GM21717 (cell line): ENCODE measurements around the gene SCARF2.
"Not testable (repeated sequence)": the region's sequence is repeated elsewhere in the genome, so short reads cannot be mapped to it uniquely, and the experiment has no call there.

Experiments used
- ATAC-seq: cut with Tn5 transposase; IDR thresholded peaks from one replicate; pipeline ENCODE4 v1.9.1; 2021; ENCODE audit warnings: mild to moderate bottlenecking, moderate library complexity; ENCODE audit not compliant: unreplicated experiment

Gene SCARF2

DNA sequence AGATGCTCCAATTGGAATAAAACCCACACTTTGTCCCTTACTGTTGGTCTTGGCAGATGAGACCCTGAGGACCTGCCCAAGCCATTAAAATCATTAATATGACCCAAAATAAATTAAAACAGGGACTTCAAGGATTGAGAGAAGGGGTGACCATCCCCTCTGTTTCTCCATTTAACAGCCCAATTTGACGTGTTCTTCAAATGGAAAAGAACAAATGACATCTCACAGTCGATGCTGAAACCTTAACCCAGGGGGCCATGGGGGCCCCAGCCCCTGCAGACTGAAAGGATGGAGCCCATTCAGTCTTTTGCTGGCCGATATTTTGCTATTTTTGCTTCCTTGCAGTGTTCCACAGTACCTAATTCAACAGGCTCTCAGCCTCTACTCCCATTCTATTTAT lies 23.2 kb downstream of the SCARF2 start:
- ATAC-seq, result no peak

DNA sequence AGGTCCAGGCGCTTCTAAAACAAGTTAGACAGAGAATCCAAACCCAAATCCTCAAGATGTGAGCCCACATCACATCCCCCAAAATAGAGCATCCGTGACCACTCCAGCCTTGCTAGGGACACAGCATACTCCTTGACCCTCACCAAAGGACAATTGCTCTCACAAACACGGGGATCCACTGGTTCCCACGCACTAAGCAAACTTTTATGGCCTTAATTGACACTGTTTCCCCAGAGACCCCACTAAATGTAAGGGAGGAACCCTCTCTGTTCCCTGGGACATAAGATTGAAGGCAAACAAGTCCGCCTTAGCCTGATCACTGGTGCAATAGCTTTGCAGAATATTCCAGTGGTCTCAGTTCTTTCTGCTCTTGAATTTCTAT lies 23.6 kb downstream of the SCARF2 start:
- no peak for ATAC-seq

DNA sequence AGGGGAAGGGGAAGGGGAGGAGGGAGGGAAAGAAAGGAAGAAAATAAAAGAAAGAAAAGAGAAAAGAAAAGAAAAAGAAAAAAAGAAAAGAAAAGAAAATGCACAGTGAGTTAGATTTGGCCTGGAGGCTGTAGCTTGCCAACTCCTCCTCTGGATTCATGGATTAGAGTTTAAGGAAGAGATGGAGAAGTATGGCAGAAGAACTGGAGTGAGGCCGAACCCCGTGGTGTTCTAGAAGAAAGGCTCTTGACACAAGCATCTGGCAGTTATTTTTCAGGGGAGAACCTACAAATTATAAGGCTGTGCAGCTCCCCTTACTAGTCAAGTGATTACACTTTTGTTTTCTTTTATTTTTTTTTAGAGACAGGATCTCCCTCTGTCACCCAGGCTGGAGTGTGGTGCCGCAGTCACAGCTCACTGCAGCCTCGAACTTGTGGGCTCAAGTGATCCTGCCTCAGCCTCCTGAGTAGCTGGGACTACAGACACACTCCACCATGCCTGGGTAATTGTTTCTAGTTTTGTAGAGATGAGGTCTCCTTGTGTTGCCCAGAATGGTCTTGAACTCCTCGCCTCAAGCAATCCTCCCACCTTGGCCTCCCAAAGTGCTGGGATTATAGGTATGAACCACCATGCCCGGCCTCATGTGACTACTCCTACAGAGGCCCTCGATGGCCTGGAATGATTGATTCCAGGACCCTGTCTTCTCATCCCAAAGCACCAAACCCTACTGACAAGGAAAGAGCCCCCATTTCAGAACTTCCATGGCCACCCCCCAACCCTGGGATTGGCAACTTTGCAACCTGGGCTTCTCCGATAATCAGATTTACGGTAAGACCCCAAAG lies 24.2 kb downstream of the SCARF2 start:
- ATAC-seq, result no peak

DNA sequence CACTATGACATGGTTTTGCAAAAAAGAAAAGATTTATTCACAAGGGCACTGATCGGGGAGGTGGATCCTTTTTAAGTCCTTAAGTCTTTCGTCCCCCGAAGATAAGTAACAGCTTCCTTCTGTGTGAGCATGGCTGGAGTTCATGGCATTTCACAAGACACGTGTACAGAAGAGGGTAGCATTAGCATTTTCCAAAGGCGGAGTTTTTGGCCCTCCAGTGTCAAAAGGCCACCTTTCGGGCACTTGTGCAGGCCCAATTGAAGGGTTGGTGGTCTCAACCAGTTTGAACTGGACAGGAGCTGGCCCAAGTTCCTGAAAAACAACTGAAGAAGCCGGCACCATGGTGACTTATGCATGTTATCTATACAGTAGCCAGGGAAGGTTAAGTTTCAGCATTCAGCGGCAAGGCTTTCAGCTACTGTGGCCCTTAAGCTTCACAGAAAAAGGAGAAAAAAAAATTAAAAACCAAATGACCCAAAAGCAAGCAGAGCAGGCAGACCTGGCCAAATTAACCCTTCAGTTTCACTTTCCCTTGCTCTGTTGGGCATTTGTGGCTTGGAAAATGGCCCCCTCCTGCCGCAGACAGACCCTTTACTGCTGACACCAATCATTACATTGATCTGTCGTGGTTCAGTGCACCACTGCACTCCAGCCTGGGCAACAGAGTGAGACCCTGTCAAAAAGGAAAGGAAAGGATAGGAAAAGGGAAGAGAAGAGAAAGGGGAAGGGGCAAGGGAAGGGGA lies 25.0 kb downstream of the SCARF2 start:
- no peak for ATAC-seq

DNA sequence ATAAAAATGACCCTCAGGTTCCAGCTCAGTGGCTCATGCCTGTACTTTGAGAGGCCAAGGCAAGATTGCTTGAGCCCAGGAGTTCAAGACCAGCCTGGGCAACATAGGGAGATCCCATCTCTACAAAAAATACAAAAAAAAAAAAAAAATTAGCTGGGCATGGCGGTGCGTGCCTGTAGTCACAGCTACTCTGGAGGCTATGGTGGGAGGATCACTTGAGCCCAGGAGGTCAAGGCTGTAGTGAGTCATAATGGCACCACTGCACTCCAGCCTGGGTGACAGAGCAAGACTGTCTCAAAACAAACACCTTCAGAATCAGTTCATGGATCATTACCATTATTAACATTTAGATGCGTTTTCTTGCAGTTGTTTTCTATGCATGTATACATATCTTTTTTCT lies 28.2 kb downstream of the SCARF2 start:
- not testable (repeated sequence) for ATAC-seq

DNA sequence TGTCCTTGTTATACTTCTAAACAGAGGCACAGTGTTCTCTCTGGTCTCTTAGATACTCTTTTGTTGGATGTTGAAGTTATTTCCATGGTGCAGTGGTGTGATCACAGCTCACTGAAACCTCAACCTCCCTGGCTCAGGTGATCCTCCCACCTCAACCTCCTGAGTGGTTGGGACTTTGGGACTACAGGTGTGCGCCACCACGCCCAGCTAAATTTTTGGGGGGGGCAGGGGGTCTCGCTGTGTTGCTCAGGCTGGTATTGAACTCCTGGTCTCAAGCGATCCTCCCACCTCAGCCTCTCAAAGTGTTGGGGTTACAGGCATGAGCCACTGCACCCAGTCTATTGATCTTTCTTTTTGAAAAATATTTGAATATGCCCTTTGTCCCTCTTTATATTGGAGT lies 28.7 kb downstream of the SCARF2 start:
- no peak for ATAC-seq

DNA sequence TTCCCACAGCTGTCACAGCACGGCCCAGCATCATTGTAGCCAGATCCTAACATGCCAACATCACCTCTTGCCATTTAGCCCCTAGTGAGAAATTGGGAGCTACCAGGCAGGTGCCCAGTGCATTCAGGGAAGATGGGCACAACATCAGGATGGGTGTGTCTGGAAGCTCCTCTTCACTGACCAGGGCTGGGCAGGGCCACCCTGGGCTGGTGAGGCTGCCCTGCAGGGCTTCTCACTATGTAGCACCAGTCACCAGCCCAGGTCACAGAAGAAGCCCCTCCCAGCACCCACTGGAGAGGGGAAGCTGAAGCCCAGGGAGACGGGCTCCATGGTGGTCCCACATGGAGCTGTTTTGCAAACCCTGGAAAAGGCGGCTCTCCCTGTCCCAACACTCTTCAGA lies 29.8 kb downstream of the SCARF2 start:
- no peak for ATAC-seq

DNA sequence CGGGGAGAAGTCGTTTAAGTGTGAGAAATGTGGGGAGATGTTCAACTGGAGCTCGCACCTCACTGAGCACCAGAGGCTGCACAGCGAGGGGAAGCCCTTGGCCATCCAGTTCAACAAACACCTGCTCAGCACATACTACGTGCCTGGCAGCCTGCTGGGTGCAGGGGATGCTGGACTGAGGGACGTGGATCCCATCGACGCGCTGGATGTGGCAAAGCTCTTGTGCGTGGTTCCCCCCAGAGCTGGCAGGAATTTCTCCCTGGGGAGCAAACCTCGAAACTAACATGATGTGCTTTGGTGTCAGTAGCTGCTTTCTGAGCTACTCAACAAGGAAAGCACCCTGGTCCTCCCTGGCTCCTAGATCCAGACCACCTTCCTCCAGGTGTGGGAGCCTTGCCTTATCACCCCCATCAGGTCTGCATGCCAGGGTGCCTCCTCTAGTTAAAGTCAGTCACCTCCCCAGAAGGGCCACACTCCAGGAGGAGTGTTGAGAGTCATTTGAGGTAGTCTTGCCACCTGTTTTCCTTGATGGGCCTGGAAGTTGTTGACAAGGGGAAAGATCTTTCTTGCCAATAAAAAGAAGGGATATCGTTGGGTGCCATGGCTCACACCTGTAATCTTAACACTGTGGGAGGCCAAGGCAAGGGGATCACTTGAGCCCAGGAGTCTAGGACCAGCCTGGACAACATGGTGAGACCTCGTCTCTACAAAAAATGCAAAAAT lies 30.8 kb downstream of the SCARF2 start:
- no peak for ATAC-seq

DNA sequence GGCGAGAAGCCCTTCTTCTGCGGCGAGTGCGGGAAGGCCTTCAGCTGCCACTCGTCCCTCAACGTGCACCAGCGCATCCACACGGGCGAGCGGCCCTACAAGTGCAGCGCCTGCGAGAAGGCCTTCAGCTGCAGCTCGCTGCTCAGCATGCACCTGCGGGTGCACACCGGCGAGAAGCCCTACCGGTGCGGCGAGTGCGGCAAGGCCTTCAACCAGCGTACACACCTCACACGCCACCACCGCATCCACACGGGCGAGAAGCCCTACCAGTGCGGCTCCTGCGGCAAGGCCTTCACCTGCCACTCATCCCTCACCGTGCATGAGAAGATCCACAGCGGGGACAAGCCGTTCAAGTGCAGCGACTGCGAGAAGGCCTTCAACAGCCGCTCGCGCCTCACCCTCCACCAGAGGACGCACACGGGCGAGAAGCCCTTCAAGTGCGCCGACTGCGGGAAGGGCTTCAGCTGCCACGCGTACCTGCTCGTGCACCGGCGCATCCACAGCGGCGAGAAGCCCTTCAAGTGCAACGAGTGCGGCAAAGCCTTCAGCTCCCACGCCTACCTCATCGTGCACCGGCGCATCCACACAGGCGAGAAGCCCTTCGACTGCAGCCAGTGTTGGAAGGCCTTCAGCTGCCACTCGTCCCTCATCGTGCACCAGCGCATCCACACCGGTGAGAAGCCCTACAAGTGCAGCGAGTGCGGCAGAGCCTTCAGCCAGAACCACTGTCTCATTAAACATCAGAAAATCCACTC lies 31.5 kb downstream of the SCARF2 start:
- ATAC-seq, result no peak

DNA sequence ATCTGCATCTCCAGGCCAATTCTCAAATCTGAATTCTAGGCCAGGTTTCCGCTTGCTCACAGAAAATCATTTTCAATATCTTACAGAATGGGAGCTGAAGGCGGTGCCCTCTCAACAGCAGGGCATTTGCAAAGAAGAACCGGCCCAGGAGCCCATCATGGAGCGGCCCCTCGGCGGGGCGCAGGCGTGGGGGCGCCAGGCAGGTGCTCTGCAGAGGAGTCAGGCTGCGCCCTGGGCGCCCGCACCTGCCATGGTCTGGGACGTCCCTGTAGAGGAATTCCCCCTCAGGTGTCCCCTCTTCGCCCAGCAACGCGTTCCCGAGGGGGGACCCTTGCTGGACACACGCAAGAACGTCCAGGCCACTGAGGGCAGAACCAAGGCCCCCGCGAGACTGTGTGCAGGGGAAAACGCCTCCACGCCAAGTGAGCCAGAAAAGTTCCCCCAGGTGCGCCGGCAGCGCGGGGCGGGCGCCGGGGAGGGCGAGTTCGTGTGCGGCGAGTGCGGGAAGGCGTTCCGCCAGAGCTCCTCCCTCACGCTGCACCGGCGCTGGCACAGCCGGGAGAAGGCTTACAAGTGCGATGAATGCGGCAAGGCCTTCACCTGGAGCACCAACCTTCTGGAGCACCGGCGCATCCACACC lies 32.2 kb downstream of the SCARF2 start:
- ATAC-seq, result no peak

DNA sequence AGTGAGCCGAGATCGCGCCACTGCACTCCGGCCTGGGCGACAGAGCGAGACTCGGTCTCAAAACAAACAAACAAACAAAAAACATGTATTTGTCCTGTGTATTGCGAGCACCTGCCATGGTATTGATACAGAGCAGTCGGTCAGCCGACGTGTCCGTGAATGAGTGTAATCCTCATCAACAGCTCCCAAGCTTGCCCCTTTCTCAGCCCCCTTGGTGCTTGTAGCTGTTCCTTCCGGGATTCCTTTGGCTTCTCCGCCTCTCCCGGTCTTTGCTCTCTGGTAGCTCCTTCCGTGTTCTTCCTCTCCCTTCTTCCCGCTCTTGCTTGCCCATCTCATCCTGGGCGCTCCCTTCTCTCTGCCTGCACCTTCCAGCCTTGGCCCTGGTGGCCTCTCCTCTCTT lies 32.7 kb downstream of the SCARF2 start:
- ATAC-seq, result no peak

DNA sequence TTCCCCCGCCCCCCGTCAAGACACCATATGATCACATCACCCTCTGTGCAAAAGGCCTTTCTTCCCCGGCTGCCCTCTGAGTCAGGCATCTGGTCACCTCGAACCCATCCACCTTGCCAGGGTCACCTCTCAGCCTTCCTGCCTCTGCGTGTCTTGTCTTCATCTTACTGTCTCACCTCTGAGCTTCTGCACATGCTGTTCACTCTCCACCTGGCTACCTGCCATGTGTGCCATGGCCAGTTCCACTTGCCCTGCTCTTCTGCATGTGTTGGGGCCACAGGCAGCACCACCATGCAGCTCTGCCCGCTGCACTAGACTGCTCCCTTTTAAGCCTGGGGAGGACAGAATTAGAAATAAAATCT lies 33.9 kb downstream of the SCARF2 start:
- ATAC-seq, result no peak

DNA sequence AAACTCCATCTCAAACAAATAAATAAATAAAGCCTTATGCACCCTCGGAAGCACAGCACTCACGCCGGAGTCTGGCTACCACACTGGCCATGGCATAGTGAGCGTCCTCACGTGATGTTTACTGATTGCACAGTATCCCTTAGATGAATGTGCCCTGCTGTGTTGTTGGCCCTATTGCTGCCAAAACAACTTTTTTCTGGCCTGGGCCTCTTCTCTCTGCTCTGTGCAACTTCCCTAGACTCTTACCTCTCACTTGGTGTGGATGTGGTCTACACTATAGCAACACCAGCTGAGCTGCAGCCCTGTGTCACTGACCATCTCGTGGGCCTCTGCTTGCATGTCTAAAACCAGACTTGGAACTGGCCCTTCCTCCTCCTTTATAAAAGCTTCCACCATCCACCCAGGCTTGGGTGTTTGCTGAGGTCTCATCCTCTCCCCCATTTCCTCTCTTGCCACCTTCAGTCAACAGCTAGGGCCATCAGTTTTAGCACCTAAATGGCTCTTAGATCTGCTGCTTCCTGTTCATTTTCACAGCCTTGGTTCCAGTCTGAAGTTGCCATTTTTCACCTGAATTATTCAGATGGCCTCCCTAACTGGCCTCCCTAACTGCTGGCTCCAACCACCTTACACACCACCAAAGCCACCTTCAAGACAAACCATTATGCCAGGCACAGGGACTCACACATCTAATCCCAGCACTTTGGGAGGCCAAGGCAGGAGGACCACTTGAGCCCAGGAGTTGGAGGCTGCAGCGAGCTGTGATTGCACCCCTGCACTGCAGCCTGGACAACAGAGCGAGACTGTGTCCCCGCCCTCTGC lies 34.5 kb downstream of the SCARF2 start:
- no peak for ATAC-seq

DNA sequence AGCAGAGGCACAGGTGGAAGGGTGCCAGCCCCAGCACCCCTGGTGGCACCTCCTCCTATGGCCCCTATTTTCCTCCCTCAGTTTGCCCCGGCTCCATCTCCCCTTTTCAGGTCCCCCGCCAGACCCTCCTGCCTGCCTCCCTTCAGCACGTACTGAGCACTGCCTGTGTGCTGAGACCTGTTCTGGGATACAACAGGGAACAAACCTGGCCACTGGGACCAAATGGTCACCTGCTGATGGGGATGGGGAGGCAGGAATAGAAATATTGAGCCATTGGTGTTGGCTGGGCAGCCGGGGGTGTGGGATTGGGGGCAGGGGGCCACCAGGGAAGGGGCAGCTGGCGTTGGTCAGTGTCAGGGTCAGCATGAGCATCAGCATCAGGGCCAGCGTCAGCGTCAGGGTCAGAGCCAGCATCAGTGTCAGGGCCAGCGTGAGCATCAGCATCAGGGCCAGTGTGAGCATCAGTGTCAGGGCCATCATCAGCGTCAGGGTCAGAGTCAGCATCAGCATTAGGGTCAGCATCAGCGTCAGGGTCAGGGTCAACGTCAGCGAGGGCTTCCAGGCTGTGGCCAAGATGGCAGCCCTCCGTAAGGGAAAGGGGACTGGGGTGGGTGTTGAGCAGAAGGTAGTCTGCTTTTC lies 36.1 kb downstream of the SCARF2 start:
- ATAC-seq, result no peak

DNA sequence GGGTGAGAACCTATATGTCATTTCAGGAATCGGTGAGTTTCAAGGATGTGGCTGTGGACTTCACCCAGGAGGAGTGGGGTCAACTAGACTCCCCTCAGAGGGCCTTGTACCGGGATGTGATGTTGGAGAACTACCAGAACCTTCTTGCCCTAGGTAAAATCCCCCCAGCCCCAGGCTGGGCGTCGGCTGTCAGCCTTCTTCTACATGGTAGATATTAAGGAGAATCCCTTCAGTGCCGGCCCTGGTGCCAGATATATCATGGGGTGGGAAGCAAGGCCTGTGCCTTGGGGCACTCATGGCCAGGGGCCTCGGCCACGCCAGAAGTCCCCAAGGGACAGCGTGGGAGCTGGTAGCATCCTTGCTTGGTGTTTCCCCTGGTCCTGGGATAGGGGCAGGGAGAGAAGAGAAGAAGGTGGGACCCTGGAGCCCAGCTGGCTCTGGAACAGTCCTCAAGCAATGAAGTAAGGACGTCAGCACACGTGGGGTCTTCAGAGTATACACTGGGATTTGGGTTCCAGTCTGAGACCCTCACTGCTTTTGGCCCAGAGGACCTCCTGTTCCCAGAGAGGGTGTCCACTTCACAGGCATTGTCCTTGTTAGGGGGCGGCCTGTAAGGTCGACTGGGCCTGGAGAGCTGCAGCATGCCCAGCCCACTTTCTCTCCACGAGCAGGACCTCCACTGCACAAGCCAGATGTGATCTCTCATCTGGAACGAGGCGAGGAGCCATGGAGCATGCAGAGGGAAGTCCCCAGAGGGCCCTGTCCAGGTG lies 36.8 kb downstream of the SCARF2 start:
- ATAC-seq, result no peak

DNA sequence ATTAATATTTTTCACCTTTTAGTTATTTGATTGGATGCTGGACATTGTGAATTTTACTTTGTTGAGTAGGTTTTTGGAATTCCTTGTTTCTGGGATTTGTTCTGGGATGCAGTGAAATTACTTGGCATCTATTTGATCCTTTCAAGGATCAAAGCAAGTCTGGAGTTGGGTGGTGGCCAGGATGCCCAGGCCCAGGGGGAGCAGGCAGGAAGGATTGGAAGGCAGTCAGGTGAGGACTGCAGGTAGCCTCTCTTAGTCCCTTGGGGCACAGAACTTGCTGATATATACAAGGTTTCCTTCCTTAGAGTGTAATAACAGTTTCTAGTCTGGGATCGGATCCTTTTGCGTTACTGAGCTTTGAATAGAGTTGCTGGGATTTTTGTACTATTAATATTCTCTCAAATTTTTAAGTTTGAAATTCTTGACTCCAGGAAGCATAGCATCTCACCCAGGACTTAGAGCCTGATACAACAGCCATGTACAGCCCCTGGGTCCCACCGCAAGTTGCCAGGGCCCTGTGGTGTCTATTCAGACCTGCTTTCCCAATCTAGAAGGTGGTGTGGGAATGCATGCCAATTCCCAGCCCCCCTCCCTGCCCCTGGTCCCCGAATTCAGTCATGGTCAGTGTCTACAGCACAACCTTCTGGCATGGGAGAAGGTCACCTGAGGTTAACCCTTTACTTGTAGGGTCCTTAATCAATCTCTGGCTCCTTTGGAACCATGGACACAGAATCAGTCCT lies 37.6 kb downstream of the SCARF2 start:
- no peak for ATAC-seq

DNA sequence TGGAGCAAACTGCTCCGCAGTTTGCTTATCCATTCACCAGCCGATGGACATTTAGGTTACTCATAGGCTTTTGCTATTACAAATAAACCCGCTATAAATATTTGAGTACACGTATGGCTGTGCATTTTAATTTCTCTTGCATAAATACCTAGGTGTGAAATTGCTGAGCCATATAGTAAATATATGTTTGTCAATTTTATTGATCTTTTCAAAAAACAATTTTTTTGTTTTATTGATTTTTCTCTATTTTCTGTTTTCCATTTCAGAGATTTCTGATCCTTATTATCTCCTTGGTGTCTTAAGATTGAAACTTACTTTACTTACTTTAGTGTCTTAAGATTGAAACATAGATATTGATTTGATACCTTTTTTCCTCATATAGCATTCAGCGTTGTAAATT lies 39.2 kb downstream of the SCARF2 start:
- no peak for ATAC-seq

DNA sequence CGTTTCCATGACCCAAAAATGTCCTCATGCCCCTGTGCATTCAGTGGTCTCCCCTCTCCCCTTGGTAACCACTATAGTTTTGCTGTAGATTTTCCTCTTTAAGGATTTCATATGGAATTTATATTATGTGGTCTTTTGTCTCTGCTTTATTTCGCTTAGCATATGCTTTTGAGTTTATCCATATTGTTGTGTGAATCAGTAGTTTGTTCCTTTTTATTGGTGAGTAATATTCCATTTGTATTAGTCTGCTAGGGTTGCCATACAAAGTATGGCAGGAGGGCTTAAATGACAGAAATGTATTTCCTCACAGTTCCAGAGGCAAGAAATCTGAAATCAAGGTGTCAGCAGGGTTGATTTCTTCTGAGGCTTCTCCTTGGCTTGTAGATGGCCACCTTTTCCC lies 40.1 kb downstream of the SCARF2 start:
- no peak for ATAC-seq
